ENCODE data around the gene RPS27L.
A peak's percentile ranks its signal among the peaks of the same experiment; 100 is the strongest.

Gene RPS27L

DNA sequence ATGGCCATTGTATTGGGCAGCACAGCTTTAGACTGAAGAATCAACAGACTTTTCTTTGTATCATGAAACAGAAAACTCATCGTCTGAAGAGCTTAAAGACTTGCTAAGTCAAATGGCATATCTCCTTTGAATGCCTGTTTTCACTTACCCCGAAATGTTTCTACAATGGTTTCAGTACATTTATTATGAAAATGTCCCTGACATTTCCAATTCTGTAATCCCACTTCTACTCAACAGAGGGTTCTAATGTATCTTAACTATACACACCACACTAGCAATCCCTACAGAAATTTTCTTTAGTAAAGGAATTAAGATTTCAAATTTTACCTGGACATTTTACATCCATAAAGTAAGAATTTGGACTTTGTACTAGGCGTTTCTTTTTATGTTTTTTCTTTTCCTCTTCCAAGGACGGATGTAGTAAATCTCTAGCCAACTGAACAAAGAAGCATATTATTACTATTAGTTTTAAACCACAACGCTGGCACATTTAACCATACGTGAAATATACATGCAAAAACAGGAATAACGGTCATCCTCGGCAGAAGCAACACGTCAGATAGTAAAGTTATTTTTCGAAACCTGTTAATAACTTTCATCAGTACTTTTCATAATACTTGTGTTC lies 1.1 kb downstream of the RPS27L start:
- Histone ChIP-seq H4K20me1 (ENCODE audit: insufficient read depth, low read length) (no peaks in the 10 kb centered on the region), H3K27ac (ENCODE audit: low read depth, low read length, poor library complexity, severe bottlenecking) (peak overlapping the region; percentile 76), H3K4me3 (ENCODE audit: low read depth, low read length, poor library complexity, severe bottlenecking) (peak overlapping the region; percentile 83), H3K4me2 (ENCODE audit: low read length) (peak overlapping the region; percentile 89), H3F3A (ENCODE audit: insufficient read depth, low read length) (no peaks in the 10 kb centered on the region), H3K4me1 (ENCODE audit: insufficient read depth, low read length, severe bottlenecking) (peaks cover 18% of the 10 kb centered on the region), H3K9ac (ENCODE audit: low read length) (peak overlapping the region; percentile 85), H2AFZ (ENCODE audit: low read length) (no peak overlapping the region), H3K36me3 (ENCODE audit: insufficient read depth, low read length) (peaks cover 28% of the 10 kb centered on the region; the same call in 1 of the 2 replicates), H3K79me2 (ENCODE audit: insufficient read depth, low read length) (peaks cover 12% of the 10 kb centered on the region; the same call in 1 of the 2 replicates), H3K27me3 (ENCODE audit: insufficient read depth, low read length) (no peaks in the 10 kb centered on the region), H3K9me2 (ENCODE audit: low read depth, low read length) (no peaks in the 10 kb centered on the region), H3K9me3 (ENCODE audit: low read length) (no peaks in the 10 kb centered on the region)
- TF ChIP-seq CTCF (IDR thresholded peaks at IDR 0.05; ENCODE audit: low read length) (no peak), EZH2 (IDR thresholded peaks at IDR 0.05; ENCODE audit: borderline replicate concordance, low read length) (no peak)

DNA sequence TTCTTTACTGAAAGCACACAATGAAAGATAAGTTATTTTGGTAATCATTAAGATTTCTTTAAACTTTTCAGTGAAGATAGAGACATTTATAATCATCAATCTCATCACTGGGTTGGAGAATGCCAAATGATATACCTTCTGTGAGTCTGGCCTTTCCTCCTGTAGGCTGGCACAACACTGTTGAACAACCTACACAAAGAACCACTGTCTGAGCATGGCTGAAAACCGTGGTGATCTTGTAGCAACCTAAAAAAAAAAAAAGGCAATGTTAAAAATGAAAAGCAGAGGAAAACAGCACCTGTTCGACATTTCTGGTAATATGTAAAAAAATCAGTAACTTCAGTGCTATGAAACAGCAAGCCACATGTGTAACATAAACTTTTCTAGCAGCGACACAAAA lies 1.8 kb downstream of the RPS27L start:
- H3K9ac ChIP-seq (ENCODE audit: low read length) = no peak overlapping the region
- H3K4me2 ChIP-seq (ENCODE audit: low read length) = peak overlapping the region; percentile 89; the same call in 1 of the 2 replicates

DNA sequence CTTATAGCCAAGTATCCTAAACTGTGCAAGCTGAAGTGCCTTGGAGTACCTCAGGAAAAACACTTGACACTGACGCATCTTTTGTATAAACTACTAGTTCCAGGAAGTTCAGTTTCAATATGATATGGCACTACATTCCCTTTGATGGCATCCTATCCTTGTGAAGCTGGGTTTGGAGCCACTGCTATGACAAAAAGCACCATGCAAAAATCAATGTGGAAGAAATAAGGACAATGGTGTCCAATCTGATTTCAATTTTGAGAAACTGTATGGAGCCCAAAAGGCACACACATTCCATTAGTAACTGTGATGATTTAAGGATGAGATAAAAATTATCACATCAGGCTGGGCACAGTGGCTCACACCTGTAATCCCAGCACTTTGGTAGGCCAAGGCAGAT lies 5.6 kb downstream of the RPS27L start:
- no peaks in the 10 kb centered on the region for H3K27me3 ChIP-seq (ENCODE audit: insufficient read depth, low read length)
- no peak overlapping the region for H3K4me3 ChIP-seq (ENCODE audit: low read depth, low read length, poor library complexity, severe bottlenecking)
- no peak overlapping the region for H3K9ac ChIP-seq (ENCODE audit: low read length)
- no peaks in the 10 kb centered on the region for H3K9me2 ChIP-seq (ENCODE audit: low read depth, low read length)
- H3F3A ChIP-seq (ENCODE audit: insufficient read depth, low read length) = no peaks in the 10 kb centered on the region
- peaks cover 11% of the 10 kb centered on the region for H3K4me1 ChIP-seq (ENCODE audit: insufficient read depth, low read length, severe bottlenecking)
- peaks cover 28% of the 10 kb centered on the region; the same call in 1 of the 2 replicates for H3K36me3 ChIP-seq (ENCODE audit: insufficient read depth, low read length)
- H3K79me2 ChIP-seq (ENCODE audit: insufficient read depth, low read length) = peaks cover 11% of the 10 kb centered on the region; the same call in 1 of the 2 replicates
- H2AFZ ChIP-seq (ENCODE audit: low read length) = no peak overlapping the region
- TF ChIP-seq CTCF (IDR thresholded peaks at IDR 0.05; ENCODE audit: low read length) (no peak), EZH2 (IDR thresholded peaks at IDR 0.05; ENCODE audit: borderline replicate concordance, low read length) (no peak)
- no peaks in the 10 kb centered on the region for H3K9me3 ChIP-seq (ENCODE audit: low read length)
- H4K20me1 ChIP-seq (ENCODE audit: insufficient read depth, low read length) = no peaks in the 10 kb centered on the region
- H3K27ac ChIP-seq (ENCODE audit: low read depth, low read length, poor library complexity, severe bottlenecking) = no peak overlapping the region
- no peak overlapping the region for H3K4me2 ChIP-seq (ENCODE audit: low read length)

More for the DNA sequence above, 1.8 kb downstream of the RPS27L start:
- Histone ChIP-seq H3F3A (ENCODE audit: insufficient read depth, low read length) (no peaks in the 10 kb centered on the region), H2AFZ (ENCODE audit: low read length) (no peak overlapping the region), H3K36me3 (ENCODE audit: insufficient read depth, low read length) (peaks cover 28% of the 10 kb centered on the region; the same call in 1 of the 2 replicates), H3K4me3 (ENCODE audit: low read depth, low read length, poor library complexity, severe bottlenecking) (peak overlapping the region; percentile 83), H4K20me1 (ENCODE audit: insufficient read depth, low read length) (no peaks in the 10 kb centered on the region), H3K9me2 (ENCODE audit: low read depth, low read length) (no peaks in the 10 kb centered on the region), H3K27ac (ENCODE audit: low read depth, low read length, poor library complexity, severe bottlenecking) (peak overlapping the region; percentile 4), H3K4me1 (ENCODE audit: insufficient read depth, low read length, severe bottlenecking) (peaks cover 18% of the 10 kb centered on the region), H3K9me3 (ENCODE audit: low read length) (no peaks in the 10 kb centered on the region), H3K27me3 (ENCODE audit: insufficient read depth, low read length) (no peaks in the 10 kb centered on the region), H3K79me2 (ENCODE audit: insufficient read depth, low read length) (peaks cover 12% of the 10 kb centered on the region; the same call in 1 of the 2 replicates)
- TF ChIP-seq CTCF (IDR thresholded peaks at IDR 0.05; ENCODE audit: low read length) = no peak
- TF ChIP-seq EZH2 (IDR thresholded peaks at IDR 0.05; ENCODE audit: borderline replicate concordance, low read length) = no peak
